Measurements from ENCODE around the gene VAV2.

DNA sequence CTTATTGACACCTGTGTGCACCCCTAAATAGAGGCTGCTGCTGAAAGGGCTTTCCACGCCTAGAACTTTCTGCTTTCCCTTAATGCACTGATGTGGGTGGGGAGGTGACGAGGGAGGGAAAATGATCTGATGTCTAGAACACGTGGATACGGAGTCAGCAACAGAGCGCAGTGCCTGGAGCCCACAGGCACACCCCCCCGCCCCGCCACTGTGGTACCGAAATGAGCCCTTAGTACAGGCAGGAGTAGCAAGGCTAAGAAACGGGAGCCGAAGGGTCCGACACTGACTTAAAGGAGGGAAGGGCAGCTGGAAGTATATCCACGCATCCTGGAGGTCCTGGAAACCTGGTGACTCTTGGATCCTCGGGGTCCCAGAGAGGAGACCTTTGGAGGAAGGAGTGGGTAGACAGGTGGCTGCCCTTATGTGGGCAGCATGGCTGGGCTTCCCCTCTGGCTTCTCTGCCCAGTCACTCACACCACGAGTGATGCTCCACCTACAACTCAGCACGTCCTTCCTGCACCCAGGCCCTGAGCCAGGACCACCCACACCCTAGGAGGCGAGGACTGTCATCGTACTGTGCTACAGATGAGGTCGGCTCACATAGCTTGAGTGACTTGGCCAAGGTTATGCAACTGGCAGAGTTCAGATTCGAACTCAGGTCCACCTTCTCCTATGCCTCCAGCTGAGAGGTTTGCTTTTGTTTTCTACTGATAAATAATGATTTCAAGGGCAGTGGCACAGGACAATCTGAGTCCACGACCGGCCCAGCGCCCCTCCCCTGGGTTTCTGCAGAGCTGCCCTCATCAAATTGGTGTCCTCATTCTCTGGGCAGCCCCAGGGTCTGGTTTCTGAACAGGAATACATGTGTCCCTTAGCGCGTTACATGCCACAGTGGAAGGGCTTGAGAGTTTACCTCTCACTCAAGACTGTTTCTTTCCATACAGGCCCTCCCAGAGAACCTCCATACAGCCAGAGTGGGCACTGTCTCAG is 4.7 kb upstream of the VAV2 start:
- TF ChIP-seq, protein P1, sequence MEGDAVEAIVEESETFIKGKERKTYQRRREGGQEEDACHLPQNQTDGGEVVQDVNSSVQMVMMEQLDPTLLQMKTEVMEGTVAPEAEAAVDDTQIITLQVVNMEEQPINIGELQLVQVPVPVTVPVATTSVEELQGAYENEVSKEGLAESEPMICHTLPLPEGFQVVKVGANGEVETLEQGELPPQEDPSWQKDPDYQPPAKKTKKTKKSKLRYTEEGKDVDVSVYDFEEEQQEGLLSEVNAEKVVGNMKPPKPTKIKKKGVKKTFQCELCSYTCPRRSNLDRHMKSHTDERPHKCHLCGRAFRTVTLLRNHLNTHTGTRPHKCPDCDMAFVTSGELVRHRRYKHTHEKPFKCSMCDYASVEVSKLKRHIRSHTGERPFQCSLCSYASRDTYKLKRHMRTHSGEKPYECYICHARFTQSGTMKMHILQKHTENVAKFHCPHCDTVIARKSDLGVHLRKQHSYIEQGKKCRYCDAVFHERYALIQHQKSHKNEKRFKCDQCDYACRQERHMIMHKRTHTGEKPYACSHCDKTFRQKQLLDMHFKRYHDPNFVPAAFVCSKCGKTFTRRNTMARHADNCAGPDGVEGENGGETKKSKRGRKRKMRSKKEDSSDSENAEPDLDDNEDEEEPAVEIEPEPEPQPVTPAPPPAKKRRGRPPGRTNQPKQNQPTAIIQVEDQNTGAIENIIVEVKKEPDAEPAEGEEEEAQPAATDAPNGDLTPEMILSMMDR (IDR thresholded peaks at IDR 0.05): no peak
- TF ChIP-seq ZFX (IDR thresholded peaks at IDR 0.05; ENCODE audit: borderline replicate concordance): no peak
